HS-5 (cell line): ENCODE measurements around the gene NUP210L.

Source experiments
- DNase-seq: peaks from one replicate; pipeline ENCODE4 v3.0.0-alpha.2; 2012; ENCODE audit warnings: low read depth

Gene NUP210L

GRCh38 chr1:153944005-153944826 is 210.7 kb downstream of the NUP210L start:
- DNase-seq, result no peak

GRCh38 chr1:153942766-153943549 is 211.9 kb downstream of the NUP210L start:
- DNase-seq, result no peak
